Midbrain (tissue), 1 donor: ENCODE results near the gene CBX7.
"Not testable (repeated sequence)": the region's sequence is repeated elsewhere in the genome, so short reads cannot be mapped to it uniquely, and the experiment has no call there.

ENCODE experiments used
- DNase-seq: peaks from one replicate; lab custom pipeline; 2025; lab: John Stamatoyannopoulos, UW

Gene CBX7

DNA sequence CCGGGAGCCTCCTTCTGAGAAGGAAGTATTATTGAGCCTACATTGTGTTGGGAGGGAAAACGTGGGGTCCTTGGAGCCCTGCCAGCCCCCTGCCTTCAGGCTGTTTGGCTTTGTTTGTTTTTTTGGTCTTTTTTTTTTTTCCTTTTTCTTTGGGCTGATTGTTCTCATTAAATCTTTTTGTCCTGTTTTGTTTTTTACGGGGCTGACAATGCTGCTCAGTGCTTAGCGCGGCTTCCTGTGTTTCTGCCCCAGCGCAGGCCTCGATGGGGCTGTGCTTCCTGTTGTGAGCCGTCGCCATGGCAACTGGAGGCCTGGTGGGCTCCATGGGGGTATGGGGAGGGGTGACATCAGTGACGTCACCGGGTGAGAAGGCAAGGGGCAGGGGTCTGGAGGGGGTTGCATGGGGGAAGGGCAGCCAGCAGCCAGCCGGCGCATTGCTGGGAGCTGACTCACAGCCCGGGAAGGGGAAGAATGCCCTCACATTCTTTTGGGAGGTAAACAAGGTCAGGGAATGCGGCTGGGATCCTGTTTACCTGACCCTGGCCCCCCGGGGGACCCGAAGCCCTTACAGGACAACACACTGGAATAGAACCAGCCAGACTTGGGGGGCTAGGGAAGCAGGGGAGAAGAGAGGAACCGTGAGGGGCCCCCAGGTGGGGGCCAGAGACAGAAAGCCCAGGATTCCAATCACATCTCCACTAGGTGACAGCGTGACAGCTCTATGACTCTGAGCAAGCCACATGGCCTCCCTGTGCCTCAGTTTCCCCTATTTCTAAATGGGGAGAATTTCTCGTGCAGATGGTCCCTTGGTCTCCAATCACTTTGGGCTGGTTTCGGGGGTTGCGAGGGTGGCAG is 22.2 kb upstream of the CBX7 start:
- peak; percentile 14 for DNase-seq

DNA sequence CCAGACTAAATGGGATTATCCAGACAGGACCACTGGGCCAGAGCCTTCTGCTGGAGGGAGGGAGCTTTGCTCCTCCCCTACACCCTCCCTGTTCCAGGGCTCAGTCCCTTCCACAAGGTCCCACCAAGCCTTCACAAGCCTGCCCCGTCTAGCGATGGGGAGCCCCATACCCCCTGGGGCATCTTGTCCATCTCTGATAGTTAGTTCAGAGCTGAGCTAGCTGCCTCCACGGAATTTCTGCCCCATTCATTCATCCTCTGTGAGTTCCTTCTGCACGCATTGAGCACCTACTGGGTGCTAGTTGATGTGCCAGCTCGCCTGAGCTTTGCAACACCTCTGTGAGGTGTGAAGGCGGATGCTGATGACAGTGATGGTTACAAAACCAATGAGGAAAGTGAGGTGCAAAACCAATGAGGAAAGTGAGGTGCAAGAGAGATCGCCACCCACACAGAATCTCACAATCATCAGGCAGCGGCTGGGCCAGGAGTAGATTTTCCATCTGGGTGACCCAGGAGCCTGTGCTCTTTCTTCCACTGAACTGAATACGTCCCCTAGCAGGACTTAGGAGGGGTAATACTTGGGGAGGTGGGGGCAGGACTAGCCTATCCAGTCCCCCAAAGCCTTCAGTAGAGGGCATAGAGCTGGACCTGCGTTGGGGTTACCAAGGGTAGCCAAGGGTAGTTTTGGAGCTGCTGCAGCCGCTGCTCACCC is 21.5 kb upstream of the CBX7 start:
- DNase-seq, result no peak

DNA sequence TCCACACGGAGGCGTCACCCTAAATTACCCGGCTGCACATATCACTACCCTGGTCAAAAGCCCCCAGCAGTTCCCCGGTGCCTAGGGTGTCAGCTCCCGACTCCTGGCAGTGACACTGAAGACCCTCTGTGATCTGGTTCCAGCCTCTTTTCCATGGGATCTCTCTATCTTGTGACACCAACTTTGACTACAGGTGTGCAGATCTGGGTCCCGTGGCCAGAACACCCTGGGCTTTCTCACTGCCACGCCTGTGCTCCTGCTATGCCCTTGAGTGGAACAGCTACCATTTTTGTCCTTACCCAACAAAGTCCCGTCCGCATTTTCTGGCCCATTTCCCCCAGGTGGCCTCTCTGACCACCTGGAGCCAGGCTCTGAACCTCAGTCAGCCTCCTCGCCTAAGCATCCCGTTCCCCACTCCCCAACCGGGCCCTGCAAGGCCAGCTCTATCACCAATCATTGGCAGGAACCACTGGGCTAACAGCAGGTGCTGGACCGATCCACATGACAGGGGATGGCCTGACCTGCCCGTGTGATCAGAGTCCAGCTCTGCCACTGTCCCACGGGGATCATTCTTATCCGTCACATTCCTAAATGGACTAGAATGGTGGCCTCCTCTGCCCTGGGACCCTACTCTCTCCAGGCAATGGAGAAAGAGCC is 20.7 kb upstream of the CBX7 start:
- no peak for DNase-seq

DNA sequence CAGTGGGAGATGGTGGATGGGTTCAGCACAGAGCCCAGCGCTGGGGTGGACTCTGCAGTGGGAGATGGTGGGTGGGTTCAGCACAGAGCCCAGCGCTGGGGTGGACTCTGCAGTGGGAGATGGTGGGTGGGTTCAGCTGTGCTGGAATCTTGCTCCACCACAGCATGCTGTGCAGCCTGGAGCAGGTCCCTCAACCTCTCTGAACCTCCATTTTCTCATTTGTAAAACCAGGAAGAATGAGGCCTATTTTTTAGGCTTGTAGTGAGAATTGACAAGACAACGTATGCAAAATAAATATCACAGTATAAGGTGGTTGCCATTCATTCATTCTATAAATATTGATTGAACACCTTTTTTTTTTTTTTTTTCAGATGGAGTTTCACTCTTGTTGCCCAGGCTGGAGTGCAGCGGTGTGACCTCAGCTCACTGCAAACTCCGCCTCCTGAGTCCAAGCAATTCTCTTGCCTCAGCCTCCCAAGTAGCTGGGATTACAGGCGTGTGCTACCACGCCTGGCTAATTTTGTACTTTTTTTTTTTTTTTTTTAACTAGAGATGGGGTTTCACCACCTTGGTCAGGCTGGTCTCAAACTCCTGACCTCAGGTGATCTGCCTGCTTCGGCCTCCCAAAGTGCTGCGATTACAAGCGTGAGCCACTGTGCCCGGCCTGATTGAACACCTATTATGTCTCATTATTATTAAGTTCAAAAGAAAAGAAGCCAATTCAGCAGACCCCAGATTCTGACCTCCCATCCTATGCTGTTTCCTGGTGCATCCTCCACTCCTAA is 20.0 kb upstream of the CBX7 start:
- DNase-seq, result not testable (repeated sequence)

DNA sequence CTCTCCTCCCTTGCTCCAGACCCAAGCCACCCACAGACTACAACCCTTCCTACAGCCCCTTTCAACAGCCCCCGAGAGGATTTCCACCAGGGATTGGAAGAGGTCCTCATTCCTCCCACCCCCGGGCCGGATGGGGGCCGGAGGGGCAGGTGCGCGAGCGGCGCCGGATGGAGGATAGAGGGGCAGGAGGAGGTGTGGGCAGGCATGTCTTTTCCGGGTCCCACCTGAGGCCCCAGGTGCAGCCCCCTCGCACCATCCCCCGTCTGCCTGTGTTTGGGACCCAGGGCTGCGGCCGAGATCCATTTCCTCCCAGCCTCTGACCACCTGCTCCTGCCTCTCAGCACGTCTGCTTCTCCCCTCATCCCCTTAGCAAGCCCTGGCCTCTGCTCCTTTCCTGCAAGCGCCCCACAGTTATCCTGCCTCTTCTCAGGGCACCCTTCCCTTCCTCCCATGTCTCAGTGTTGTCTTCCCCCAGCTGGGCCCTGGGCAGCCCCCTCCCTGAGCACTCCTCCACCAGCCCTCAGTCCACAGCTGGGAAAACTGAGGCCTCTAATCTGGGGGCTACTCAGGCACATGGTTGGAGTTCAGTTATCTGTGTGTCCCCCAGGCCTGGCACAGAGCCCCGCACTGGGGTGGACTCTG is 19.3 kb upstream of the CBX7 start:
- no peak for DNase-seq

DNA sequence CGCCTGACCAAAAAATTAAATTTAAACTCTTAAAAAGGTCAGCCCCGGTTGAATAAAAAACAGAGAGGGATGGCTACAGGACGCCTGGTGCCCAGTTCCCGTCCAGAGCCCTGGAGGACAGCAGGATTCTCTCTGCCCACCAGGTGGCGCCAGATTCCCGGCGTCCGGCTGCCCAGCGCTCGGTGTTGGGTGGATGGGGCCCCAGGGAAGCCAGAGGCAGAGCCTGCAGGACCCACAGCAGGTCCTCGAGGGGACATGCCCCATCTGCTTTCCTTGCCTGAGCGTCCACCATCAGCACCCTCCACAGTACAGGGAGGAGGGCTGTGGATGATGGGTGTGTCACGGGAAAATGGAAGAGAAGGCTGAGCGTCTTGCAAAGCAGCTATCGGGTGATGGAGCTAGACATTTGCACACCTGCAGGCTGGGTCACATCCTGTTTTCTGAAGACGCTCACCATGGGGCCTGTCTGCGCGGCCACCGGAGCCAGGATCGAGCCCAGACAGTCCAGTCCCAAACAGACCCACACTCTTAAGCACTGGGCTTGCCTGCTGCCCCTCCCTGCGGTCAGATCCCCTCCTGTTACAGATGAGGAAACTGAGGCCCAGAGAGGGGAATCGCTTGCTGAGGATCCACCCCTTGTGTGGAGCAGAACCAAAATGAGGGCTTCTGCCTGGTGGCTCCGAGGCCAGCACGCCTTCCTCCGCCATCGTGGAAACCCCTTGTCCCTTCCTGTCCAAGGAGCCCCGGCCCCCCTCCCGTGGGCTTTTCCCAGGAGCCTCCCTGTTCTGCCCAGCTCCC is 18.5 kb upstream of the CBX7 start:
- peak; percentile 83 for DNase-seq

DNA sequence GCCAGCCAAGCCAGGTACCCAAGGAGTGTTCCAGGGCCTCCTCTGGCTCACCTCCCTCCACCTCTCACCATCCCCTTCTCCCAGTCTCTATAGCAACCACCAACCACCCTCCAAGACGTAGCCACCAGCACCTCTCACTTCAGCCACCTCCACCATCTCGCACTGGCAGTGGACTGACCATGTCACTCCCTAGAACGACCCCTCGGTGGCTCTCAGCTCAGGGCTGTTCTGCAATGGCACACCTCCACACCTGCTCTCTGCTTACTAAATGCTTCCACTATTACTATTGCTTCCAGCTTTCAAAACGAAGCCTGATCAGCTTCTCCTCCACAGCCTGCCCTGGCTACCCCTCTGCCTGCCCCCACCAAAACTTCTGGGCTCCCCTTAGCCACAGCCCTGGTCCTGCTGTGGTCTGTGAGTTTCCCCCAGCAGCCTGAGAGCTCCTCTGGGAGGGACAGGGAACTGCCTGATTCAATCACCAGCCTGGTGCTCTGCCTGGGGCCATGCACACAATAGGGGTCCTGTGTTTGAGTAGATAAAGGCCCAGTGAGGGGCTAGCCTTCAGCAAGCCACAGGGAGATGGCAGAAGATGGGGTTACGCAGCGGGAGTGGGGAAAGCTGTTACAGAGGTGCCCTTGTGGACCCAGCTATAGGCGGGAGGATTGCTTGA is 17.5 kb upstream of the CBX7 start:
- DNase-seq, result no peak

DNA sequence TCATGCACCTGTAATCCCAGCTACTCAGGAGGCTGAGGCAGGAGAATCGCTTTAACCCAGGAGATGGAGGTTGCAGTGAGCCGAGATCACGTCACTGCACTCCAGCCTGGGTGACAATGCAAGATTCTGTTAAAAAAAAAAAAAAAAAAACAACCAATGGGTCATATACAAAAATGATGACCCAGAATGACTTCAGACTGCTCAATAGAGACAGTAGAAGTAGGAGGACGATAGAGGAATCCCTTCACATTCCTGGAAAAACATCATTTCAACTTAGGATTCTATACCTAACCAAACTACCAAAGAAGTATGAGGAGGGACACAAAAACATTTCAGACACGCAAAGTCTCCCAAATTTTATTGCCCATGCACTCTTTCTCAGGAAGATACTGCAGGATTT is 14.1 kb upstream of the CBX7 start:
- DNase-seq, result no peak

DNA sequence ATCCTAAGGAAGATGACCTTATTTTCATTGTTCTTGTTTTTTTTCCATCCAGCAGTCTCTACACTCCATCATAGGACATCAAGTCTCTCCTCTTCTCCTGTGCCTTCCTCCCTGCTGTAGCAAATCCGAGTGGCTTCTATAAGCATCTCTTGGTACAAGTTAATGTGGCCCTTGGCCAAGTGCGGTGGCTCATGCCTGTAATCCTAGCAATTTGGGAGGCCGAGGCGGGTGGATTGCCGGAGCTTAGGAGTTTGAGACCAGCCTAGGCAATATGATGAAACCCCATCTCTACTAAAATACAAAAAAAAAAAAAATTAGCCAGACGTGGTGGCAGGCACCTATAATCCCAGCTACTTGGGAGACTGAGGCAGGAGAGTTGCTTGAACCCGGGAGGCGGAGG is 3.6 kb upstream of the CBX7 start:
- DNase-seq, result not testable (repeated sequence)

DNA sequence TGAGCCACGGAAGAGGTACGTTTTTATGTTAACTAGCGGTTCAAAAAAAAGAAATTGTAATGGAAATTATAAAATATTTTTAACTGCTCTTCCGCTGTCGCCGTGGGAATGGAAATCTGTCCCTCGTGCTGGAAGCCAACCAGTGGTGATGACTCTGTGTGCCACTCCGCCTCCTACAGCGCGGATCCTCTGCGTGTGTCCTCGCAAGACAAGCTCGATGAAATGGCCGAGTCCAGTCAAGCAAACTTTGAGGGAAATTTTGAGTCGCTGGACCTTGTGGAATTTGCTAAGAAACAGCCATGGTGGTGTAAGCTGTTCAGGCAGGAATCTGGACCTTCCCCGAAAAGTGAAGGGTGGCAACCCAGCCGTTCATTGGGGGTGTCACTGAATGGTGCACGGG is 2.9 kb upstream of the CBX7 start:
- no peak for DNase-seq

DNA sequence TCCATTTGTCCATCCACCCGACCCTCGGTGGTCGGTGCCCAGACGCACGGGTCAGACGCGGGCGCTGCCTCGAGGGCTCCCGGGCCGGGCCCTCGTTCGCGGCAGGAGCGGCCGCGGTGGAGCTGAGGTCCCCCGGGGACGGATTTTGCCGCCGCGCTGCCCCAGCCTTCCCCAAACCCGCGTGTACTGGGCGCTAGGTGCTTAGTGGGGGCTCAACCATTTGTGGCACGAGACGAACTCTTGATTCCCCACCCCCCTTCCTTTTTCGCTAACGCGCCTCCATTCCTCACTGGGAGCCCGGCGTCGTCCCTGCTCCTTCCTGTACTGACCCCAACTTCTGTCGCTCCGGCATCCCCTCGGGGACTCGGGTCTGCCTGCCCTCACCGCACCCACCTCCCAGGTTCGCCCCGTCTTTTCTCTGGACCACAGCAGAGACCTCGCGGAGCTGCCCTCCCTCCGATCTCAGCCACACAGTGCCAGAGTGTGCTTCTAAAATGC is 789 bp upstream of the CBX7 start:
- DNase-seq, result no peak

DNA sequence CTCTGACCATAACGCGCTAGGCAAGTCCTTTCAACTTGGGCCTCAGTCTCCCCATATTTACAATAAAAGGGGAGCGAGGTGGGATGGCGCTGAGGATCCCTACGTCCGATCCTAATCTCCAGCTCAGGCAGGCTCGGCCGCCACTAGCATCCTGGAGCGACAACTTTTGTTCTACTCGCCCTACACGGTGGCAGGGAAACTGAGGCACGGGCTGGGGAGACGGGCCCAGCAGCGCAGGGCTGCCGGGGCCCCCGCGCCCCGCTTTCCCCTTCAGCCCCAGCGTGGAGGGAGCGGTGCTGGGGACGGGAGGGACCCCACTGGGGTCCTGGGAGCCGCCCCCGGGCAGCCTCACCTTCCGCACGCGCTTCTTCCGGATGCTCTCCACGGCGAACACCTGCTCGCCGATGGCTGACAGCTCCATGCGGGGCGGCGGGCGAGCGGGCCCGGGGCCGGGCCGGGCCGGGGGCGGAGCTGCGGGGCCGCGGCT is 413 bp downstream of the CBX7 start:
- DNase-seq, result no peak

DNA sequence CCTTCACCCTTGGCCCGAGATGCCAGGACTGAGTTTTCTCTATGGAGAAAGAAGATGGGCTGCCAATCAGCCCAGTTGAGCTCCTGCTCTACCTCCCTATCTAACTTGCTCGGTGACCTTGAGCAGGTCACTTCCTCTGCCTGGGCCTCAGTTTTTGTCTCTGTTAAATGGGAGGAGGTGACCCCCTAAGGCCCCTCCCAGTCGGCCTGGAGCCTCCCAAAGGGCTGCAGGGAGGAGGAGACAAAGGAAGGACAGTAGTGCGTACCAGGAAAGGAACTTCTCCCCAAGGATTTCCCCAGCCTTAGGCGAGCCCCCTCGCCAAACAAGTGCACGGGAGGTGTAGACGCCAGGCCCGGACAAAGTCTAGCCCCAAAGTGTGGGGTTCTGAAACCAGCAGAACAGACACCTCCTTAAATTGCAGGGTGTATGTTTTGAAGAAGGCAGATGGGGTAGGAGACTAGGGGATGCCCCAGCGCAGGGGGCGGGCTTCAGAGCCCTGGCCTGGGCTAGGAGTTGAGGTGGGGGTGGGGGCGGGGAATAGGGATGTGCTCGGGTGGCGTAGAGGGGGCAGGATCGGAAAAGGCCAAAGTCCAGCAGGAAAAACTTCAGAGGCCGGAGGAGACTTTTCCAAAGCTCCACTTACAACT is 1.0 kb downstream of the CBX7 start:
- no peak for DNase-seq

DNA sequence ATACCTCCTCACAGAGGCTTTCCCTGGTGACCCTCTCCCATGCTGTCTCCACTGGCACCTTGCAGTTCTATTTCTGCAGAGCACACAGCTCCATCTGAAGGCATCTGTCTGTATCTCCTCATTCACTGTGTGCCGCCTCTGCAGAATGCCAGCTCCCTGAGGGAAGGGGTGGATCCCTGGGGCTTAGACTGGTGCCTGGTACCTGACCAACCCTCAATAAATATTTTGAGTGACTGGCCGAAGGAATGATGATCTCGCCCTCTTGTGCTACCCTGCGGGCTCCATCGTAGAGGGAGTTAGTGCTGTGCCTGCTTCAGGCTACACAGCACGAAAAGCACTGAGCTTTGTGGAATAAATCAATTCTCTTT is 1.6 kb downstream of the CBX7 start:
- no peak for DNase-seq

DNA sequence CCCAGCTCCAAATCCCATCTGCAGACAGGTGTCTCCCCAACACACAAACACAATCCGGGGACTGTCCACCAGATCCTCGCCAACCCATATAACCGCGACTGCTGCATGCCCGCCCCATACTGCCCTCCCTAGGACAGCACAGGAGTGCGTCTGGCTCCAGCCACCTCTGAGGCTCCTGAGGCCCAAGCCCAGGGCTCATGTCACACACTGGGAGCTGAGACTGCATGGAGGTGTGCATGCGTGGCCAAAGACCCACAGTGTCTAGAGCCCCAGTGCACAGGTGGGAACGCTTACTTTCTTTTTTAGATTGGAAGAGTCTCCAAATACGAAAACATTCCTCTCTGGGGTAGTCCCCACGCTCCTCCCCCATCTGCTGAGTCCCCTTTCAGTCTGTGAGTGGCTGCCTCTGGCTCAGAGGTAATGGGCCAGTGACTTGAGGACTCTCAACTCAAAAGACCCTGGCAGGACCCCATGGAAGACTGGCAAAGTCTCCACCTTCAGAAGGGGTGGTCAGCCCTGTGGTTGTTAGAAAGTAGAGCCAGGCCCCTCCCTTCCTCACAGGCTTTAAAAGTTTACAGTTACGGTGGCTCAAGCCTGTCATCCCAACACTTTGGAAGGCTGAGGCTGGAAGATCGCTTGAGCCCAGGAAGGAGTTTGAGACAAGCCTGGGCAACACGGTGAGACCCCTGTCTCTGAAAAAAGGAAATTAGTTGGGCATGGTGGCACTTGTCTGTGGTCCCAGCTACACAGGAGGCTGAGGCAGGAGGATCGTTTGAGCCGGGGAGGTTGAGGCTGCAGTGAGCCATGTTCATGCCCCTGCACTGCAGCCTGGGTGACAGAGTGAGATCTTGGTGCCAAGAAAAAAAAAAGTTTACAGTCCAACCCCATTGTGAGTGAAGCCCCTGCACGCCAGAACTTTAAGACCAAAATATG is 2.3 kb downstream of the CBX7 start:
- DNase-seq, result no peak

DNA sequence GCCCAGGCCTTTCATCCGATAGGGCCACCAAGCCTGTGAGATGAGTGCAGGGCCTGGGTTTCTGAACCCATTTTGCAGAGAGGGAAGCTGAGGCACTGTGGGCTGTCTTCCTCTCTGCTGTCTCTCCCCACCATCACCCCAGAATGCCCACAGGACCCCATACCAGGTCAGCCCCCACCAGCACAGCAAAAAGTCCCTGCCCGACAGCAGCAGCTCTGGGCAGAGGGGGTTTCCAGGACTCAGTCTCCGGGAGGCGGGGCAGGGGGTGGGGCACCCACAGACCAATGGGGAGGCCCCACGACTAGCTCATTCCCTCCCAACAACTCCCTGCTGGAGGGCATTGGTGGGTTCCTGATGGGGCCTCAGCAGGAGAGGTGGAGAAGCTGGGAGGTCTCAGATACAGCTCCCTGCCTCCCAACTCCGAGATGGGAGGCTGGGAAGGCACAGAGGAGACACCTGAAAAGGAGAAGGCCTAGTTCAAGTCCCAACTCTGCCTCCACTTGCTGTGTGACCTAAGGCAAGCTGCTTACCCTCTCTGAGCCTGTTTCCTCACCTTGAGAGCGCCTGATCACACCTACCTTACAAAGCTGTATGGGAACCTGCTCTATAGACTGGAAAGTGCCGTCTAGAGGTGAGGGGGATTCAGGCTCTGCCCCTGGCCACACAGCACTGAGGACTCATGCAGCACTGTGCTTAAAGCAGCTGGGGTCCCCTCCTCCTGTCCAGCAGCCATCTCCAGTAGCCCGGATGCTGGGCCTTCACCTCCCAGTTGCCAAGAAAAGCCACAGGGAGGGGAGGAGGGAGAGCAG is 3.5 kb downstream of the CBX7 start:
- peak; percentile 38 for DNase-seq

DNA sequence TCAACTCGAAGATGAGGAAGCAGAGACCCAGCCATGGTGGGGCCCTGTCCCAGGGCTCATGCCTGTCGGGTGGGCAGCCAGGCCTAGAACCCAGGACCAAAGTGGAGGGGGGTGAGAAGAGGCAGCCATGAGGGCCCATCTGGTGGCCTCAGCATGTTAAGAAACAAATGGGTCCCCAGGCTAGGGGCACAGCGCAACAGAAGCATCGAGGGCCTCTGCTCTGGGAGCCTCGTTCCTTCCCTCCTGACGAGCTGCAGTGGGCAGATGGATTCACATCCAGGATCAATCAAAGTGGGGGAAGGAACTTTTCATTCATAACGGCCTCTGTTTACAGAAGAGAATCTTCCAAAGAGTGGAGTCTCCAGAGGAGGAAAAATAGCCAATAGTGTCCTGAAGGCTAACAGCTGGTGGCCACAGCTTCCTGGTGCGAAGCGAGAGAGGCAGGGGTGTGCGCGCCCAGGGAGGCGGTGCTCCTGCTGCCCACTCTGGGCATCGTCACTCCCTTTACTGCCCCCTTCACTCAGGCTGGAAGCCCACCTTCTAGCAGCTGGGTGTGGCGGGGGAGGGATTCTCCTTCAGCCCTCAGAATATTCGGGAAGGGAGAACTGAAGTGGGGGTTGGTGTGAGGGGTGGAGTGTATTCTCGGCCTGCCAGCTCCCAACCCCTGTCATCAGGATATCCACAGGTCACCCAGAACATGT is 4.3 kb downstream of the CBX7 start:
- DNase-seq, result no peak
